SU-DHL-6 (cell line): ENCODE data around the gene MEIOSIN.
"Not testable (repeated sequence)": the region's sequence is repeated elsewhere in the genome, so short reads cannot be mapped to it uniquely, and the experiment has no call there.

Experiments used
- H2AFZ ChIP-seq: fragments of 200-600 bp; sonication (generic); 2 replicates; pipeline ENCODE4 v1.6.1; 2014; ENCODE audit warnings: low read depth, mild to moderate bottlenecking, moderate library complexity, mixed read lengths, antibody characterized with exemption, low read length; ENCODE audit not compliant: severe bottlenecking
- H3F3A ChIP-seq: fragments of 200-600 bp; shearing (Covaris generic); 2 replicates; pipeline ENCODE4 v1.6.0; 2016; ENCODE audit warnings: antibody characterized with exemption, mild to moderate bottlenecking; ENCODE audit not compliant: insufficient read depth
- H3K27ac ChIP-seq: fragments of 200-600 bp; sonication (generic); 2 replicates; pipeline ENCODE4 v1.5.1; 2016; ENCODE audit warnings: low read depth, mild to moderate bottlenecking, low read length, moderate library complexity, mixed read lengths
- H3K27me3 ChIP-seq: fragments of 200-600 bp; sonication (generic), shearing (Covaris generic); 2 replicates; pipeline ENCODE4 v1.6.0; 2014; ENCODE audit warnings: mild to moderate bottlenecking, low read length
- H3K36me3 ChIP-seq: fragments of 200-600 bp; sonication (generic); 2 replicates; pipeline ENCODE4 v1.6.1; 2014; ENCODE audit warnings: mild to moderate bottlenecking, low read length, mixed read lengths
- H3K4me2 ChIP-seq: fragments of 300-600, 200-600 bp; shearing (Covaris generic), sonication (generic); 2 replicates; pipeline ENCODE4 v1.6.0; 2014; ENCODE audit warnings: low read length, low read depth, mild to moderate bottlenecking; ENCODE audit not compliant: poor library complexity, severe bottlenecking
- H3K4me3 ChIP-seq: fragments of 200-600 bp; sonication (generic); 2 replicates; pipeline ENCODE4 v1.5.1; 2014; ENCODE audit warnings: antibody characterized with exemption, low read length, mild to moderate bottlenecking, mixed read lengths; ENCODE audit not compliant: insufficient read depth, poor library complexity, severe bottlenecking
- H3K79me2 ChIP-seq: fragments of 200-600 bp; sonication (generic); 2 replicates; pipeline ENCODE4 v1.6.1; 2014; ENCODE audit warnings: mild to moderate bottlenecking, low read length, moderate library complexity; ENCODE audit not compliant: insufficient read depth
- H3K9ac ChIP-seq: fragments of 200-600 bp; sonication (generic); 2 replicates; pipeline ENCODE4 v1.7.0; 2014; ENCODE audit warnings: mild to moderate bottlenecking, low read length
- H3K9me2 ChIP-seq: fragments of 200-600 bp; sonication (generic); replicated peaks from 2 replicates; pipeline ENCODE4 v1.6.1; 2014; ENCODE audit warnings: low read length; ENCODE audit not compliant: insufficient read depth
- H3K9me3 ChIP-seq: fragments of 200-600 bp; sonication (generic); 2 replicates; pipeline ENCODE4 v1.6.1; 2014; ENCODE audit warnings: low read length, mixed read lengths; ENCODE audit not compliant: insufficient read depth
- H4K20me1 ChIP-seq: fragments of 200-600 bp; sonication (generic); 2 replicates; pipeline ENCODE4 v1.6.1; 2014; ENCODE audit warnings: low read depth, mild to moderate bottlenecking, antibody characterized with exemption, low read length, moderate library complexity, mixed read lengths
- CTCF ChIP-seq: fragments of 200-600 bp; sonication (generic); IDR thresholded peaks from one replicate; pipeline ENCODE4 v1.5.1; 2017; ENCODE audit warnings: antibody characterized with exemption, mild to moderate bottlenecking, low read length, moderate library complexity; ENCODE audit not compliant: insufficient read depth, poor library complexity, severe bottlenecking
- EZH2phosphoT487 ChIP-seq: fragments of 200-600 bp; sonication (generic), shearing (Covaris generic); conservative IDR thresholded peaks from 2 replicates; pipeline ENCODE4 v1.6.1; 2018; ENCODE audit warnings: mild to moderate bottlenecking, antibody characterized with exemption, low read length, moderate library complexity, mixed read lengths

Gene MEIOSIN

GRCh38 chr19:45742969-45743368 is 9.7 kb downstream of the MEIOSIN start:
- Histone ChIP-seq H3K9ac (no peak overlapping the region), H4K20me1 (no peaks in the 10 kb centered on the region), H3K79me2 (no peaks in the 10 kb centered on the region), H3K9me3 (no peaks in the 10 kb centered on the region), H3K4me2 (no peak overlapping the region), H3K27ac (no peak overlapping the region), H2AFZ (no peak overlapping the region), H3K36me3 (no peaks in the 10 kb centered on the region), H3K27me3 (no peaks in the 10 kb centered on the region), H3F3A (no peaks in the 10 kb centered on the region), H3K9me2 (no peaks in the 10 kb centered on the region), H3K4me3 (no peak overlapping the region)
- TF ChIP-seq EZH2phosphoT487 (no peak), CTCF (no peak)

- Histone ChIP-seq H3K27ac (no peak overlapping the region), H3K79me2 (no peaks in the 10 kb centered on the region), H4K20me1 (no peaks in the 10 kb centered on the region), H3K4me3 (no peak overlapping the region), H3K9me3 (no peaks in the 10 kb centered on the region), H3K9me2 (no peaks in the 10 kb centered on the region), H3K36me3 (no peaks in the 10 kb centered on the region), H3K4me2 (no peak overlapping the region), H3K27me3 (no peaks in the 10 kb centered on the region), H3F3A (no peaks in the 10 kb centered on the region), H3K9ac (no peak overlapping the region), H2AFZ (no peak overlapping the region)
- TF ChIP-seq EZH2phosphoT487 (no peak), CTCF (no peak)
Measured at GRCh38 chr19:45745606-45746005, 12.4 kb downstream of the MEIOSIN start.

- Histone ChIP-seq H3K9me2 (no peaks in the 10 kb centered on the region), H3K36me3 (no peaks in the 10 kb centered on the region), H3K79me2 (no peaks in the 10 kb centered on the region), H3K27ac (no peak overlapping the region), H2AFZ (no peak overlapping the region), H3K4me2 (no peak overlapping the region), H3K27me3 (no peaks in the 10 kb centered on the region), H4K20me1 (no peaks in the 10 kb centered on the region), H3K4me3 (no peak overlapping the region), H3F3A (no peaks in the 10 kb centered on the region), H3K9ac (no peak overlapping the region), H3K9me3 (no peaks in the 10 kb centered on the region)
- no peak for TF ChIP-seq CTCF
- TF ChIP-seq EZH2phosphoT487: no peak
Measured at GRCh38 chr19:45746866-45747265, 13.6 kb downstream of the MEIOSIN start.

- H3K9me2 ChIP-seq: no peaks in the 10 kb centered on the region
- no peaks in the 10 kb centered on the region for H3K36me3 ChIP-seq
- H3K9me3 ChIP-seq: no peaks in the 10 kb centered on the region
- H4K20me1 ChIP-seq: no peaks in the 10 kb centered on the region
- TF ChIP-seq EZH2phosphoT487 (no peak), CTCF (no peak)
- H3K27ac ChIP-seq: no peak overlapping the region
- H3K4me2 ChIP-seq: no peak overlapping the region
- no peaks in the 10 kb centered on the region for H3K27me3 ChIP-seq
- no peaks in the 10 kb centered on the region for H3K79me2 ChIP-seq
- no peak overlapping the region for H3K9ac ChIP-seq
- H3K4me3 ChIP-seq: no peak overlapping the region
- no peak overlapping the region for H2AFZ ChIP-seq
- no peaks in the 10 kb centered on the region for H3F3A ChIP-seq
Measured at GRCh38 chr19:45747513-45747912, 14.3 kb downstream of the MEIOSIN start.

GRCh38 chr19:45751483-45751882 is 18.2 kb downstream of the MEIOSIN start:
- not testable (repeated sequence) for H3F3A ChIP-seq, H3K9me3 ChIP-seq, H4K20me1 ChIP-seq, H3K27ac ChIP-seq, H2AFZ ChIP-seq, H3K9me2 ChIP-seq, H3K36me3 ChIP-seq, H3K27me3 ChIP-seq, H3K4me2 ChIP-seq, H3K9ac ChIP-seq, H3K4me3 ChIP-seq, H3K79me2 ChIP-seq
